H1 (cell line): ENCODE results near the gene ARHGAP28. TPM values are rescaled to one million over a fixed set of nuclear protein-coding genes. Genes with fewer than 3 reads are reported as not detected.

ENCODE experiments used
- CTCF ChIA-PET: fragments of 300-600 bp; sonication (Branson Sonifier 250); formaldehyde crosslinking; loops from one replicate; lab custom pipeline; 2021; ENCODE audit not compliant: partially characterized antibody; lab: Charles Lee
- POLR2A ChIA-PET: fragments of 300-600 bp; sonication (Branson Sonifier 250); formaldehyde crosslinking; loops from one replicate; lab custom pipeline; 2021; ENCODE audit warnings: inconsistent platforms; ENCODE audit not compliant: partially characterized antibody; lab: Charles Lee
- DNase-seq, 2 experiments: peaks; one replicate each; pipeline versions ENCODE4 v3.0.0 to v3.0.0-alpha.2; 2010 to 2022; ENCODE audit warnings: low spot score in 2 of 2, low read depth in 1 of 2, mixed read lengths in 1 of 2
- FAIRE-seq: peaks from 2 replicates; lab custom pipeline; 2011; peaks lifted over from hg19 to GRCh38; lab: Jason Lieb, UNC
- H2AFZ ChIP-seq: 2 replicates; pipeline ENCODE4 v1.8.1; 2012; ENCODE audit warnings: low read length, inconsistent platforms
- H2AK5ac ChIP-seq: 2 replicates; pipeline ENCODE4 v1.6.1; 2013; ENCODE audit warnings: low read depth, low read length
- H2BK120ac ChIP-seq: replicated peaks from 2 replicates; pipeline ENCODE3; 2013; ENCODE audit warnings: low read depth, low read length, inconsistent platforms
- H2BK12ac ChIP-seq: 2 replicates; pipeline ENCODE4 v1.6.1; 2013; ENCODE audit warnings: low read depth, low read length
- H2BK15ac ChIP-seq: 2 replicates; pipeline ENCODE4 v1.6.1; 2013; ENCODE audit warnings: low read length
- H2BK20ac ChIP-seq: 2 replicates; pipeline ENCODE4 v1.6.1; 2013; ENCODE audit warnings: low read length
- H2BK5ac ChIP-seq: 2 replicates; pipeline ENCODE4 v1.6.1; 2013; ENCODE audit warnings: low read depth, low read length
- H3K14ac ChIP-seq: 2 replicates; pipeline ENCODE4 v1.6.1; 2013; ENCODE audit warnings: inconsistent platforms; ENCODE audit not compliant: insufficient read length
- H3K18ac ChIP-seq: 2 replicates; pipeline ENCODE4 v1.6.1; 2013; ENCODE audit warnings: low read length; ENCODE audit errors: extremely low read depth
- H3K23ac ChIP-seq: 2 replicates; pipeline ENCODE4 v1.6.1; 2013; ENCODE audit warnings: inconsistent platforms; ENCODE audit not compliant: insufficient read length
- H3K23me2 ChIP-seq: 2 replicates; pipeline ENCODE4 v1.6.1; 2013; ENCODE audit warnings: low read depth, low read length
- H3K27ac ChIP-seq: 2 replicates; pipeline ENCODE4 v1.6.1; 2011; ENCODE audit warnings: low read depth, low read length, inconsistent platforms
- H3K27me3 ChIP-seq, 4 experiments: replicated peaks in 1 of 4; 1 replicate in 1 of 4; 2 replicates in 3 of 4; pipeline versions ENCODE4 v1.6.1 to v1.8.1; 2011 to 2013; ENCODE audit warnings: low read length in 3 of 4, mild to moderate bottlenecking in 3 of 4, inconsistent platforms in 2 of 4, mixed read lengths in 2 of 4, moderate library complexity in 1 of 4; ENCODE audit not compliant: control insufficient read depth in 3 of 4, insufficient read depth in 3 of 4; ENCODE audit errors: extremely low read depth in 1 of 4
- H3K36me3 ChIP-seq, 4 experiments: 2 replicates each; pipeline versions ENCODE4 v1.6.1 to v1.8.1; 2011 to 2013; ENCODE audit warnings: mild to moderate bottlenecking in 4 of 4, low read length in 3 of 4, moderate library complexity in 2 of 4, control low read depth in 1 of 4, inconsistent platforms in 1 of 4; ENCODE audit not compliant: insufficient read depth in 4 of 4, control insufficient read depth in 2 of 4
- H3K4ac ChIP-seq: replicated peaks from 2 replicates; pipeline ENCODE3; 2013; ENCODE audit warnings: low read length, low read depth, mixed read lengths, inconsistent platforms; ENCODE audit not compliant: insufficient read length
- H3K4me1 ChIP-seq, 4 experiments: replicated peaks in 1 of 4; 1 replicate in 1 of 4; 2 replicates in 3 of 4; pipeline versions ENCODE4 v1.6.1 to v1.8.1; 2011 to 2013; ENCODE audit warnings: low read length in 3 of 4, inconsistent platforms in 2 of 4, mixed read lengths in 1 of 4; ENCODE audit not compliant: insufficient read depth in 4 of 4, control insufficient read depth in 3 of 4
- H3K4me2 ChIP-seq, 2 experiments: 2 replicates each; pipeline versions ENCODE4 v1.6.1 to v1.8.1; 2011 to 2013; ENCODE audit warnings: low read depth in 2 of 2, low read length in 2 of 2, control low read depth in 1 of 2, inconsistent platforms in 1 of 2, mild to moderate bottlenecking in 1 of 2; ENCODE audit not compliant: insufficient read depth in 1 of 2
- H3K4me3 ChIP-seq, 4 experiments: fragments of 200-600, 300-600 bp in 1 of 4; sonication (generic), shearing (Covaris generic), sonication (Bioruptor Twin) in 1 of 4; 2 replicates each; pipeline versions ENCODE4 v1.5.1 to v1.8.1; 2011 to 2016; ENCODE audit warnings: low read length in 4 of 4, low read depth in 3 of 4, control low read depth in 2 of 4, inconsistent platforms in 2 of 4, mild to moderate bottlenecking in 2 of 4, mixed read lengths in 1 of 4, moderate library complexity in 1 of 4; ENCODE audit not compliant: insufficient read depth in 2 of 4; ENCODE audit errors: extremely low read depth in 1 of 4
- H3K56ac ChIP-seq: replicated peaks from 2 replicates; pipeline ENCODE3; 2013; ENCODE audit warnings: low read depth, mild to moderate bottlenecking, mixed read lengths, low read length, inconsistent platforms; ENCODE audit not compliant: insufficient read length
- H3K79me1 ChIP-seq: 2 replicates; pipeline ENCODE4 v1.6.1; 2013; ENCODE audit warnings: low read depth, low read length, control low read depth
- H3K79me2 ChIP-seq, 2 experiments: 2 replicates each; pipeline versions ENCODE4 v1.6.1 to v1.8.1; 2012 to 2013; ENCODE audit warnings: low read length in 2 of 2, mild to moderate bottlenecking in 2 of 2, inconsistent platforms in 1 of 2; ENCODE audit not compliant: insufficient read depth in 2 of 2, control insufficient read depth in 1 of 2
- H3K9ac ChIP-seq, 4 experiments: replicated peaks in 1 of 4; 1 replicate in 1 of 4; 2 replicates in 3 of 4; pipeline versions ENCODE4 v1.6.1 to v1.8.1; 2011 to 2013; ENCODE audit warnings: low read depth in 3 of 4, low read length in 3 of 4, control low read depth in 2 of 4, mild to moderate bottlenecking in 2 of 4, moderate library complexity in 2 of 4, inconsistent platforms in 1 of 4; ENCODE audit errors: extremely low read depth in 1 of 4
- H3K9me3 ChIP-seq, 2 experiments: 2 replicates each; pipeline versions ENCODE4 v1.6.1 to v1.8.1; 2012 to 2013; ENCODE audit warnings: mild to moderate bottlenecking in 2 of 2, moderate library complexity in 2 of 2, control low read depth in 1 of 2, inconsistent platforms in 1 of 2, low read depth in 1 of 2, low read length in 1 of 2, mixed read lengths in 1 of 2; ENCODE audit not compliant: insufficient read depth in 2 of 2
- H4K20me1 ChIP-seq, 2 experiments: replicated peaks in 1 of 2; 2 replicates each; pipeline versions ENCODE3 to v1.8.1; 2011 to 2013; ENCODE audit warnings: inconsistent platforms in 2 of 2, low read length in 2 of 2, mild to moderate bottlenecking in 1 of 2; ENCODE audit not compliant: insufficient read depth in 2 of 2, control insufficient read depth in 1 of 2
- H4K5ac ChIP-seq: 2 replicates; pipeline ENCODE4 v1.6.1; 2013; ENCODE audit warnings: low read length, low read depth, mixed read lengths, inconsistent platforms; ENCODE audit not compliant: insufficient read length
- H4K8ac ChIP-seq: 2 replicates; pipeline ENCODE4 v1.8.0; 2013; ENCODE audit warnings: mild to moderate bottlenecking, moderate library complexity, low read length, inconsistent platforms; ENCODE audit not compliant: insufficient read depth; ENCODE audit errors: extremely low read depth
- H4K91ac ChIP-seq: replicated peaks from 2 replicates; pipeline ENCODE3; 2013; ENCODE audit warnings: low read length, mixed read lengths, inconsistent platforms; ENCODE audit not compliant: insufficient read length
- RAD21 ChIP-seq, 2 experiments: IDR thresholded peaks in 1 of 2; conservative IDR thresholded peaks in 1 of 2; 2 replicates each; pipeline ENCODE4 v1.6.1; 2011; ENCODE audit warnings: low read depth in 2 of 2, low read length in 2 of 2, improper control_type of control experiment in 1 of 2, inconsistent platforms in 1 of 2, mild to moderate bottlenecking in 1 of 2, moderate library complexity in 1 of 2
- TCF12 ChIP-seq: IDR thresholded peaks from 2 replicates; pipeline ENCODE4 v1.6.1; 2011; ENCODE audit warnings: low read depth, mild to moderate bottlenecking, low read length
- WGBS, 2 experiments: shearing (Covaris generic) in 1 of 2; methylation state at CpG; one replicate each; pipeline versions ENCODE4 v1.1.6 to v1.1.7; 2013 to 2015; ENCODE audit warnings: low lambda C conversion rate in 2 of 2, mixed read lengths in 2 of 2, inconsistent platforms in 1 of 2, low coverage in 1 of 2, missing lambda C conversion rate in 1 of 2; ENCODE audit not compliant: insufficient replicate concordance in 2 of 2, insufficient coverage in 1 of 2, insufficient read length in 1 of 2; ENCODE audit errors: extremely low coverage in 1 of 2, missing lambda C conversion rate in 1 of 2; 5-methylcytosine and 5-hydroxymethylcytosine counted together
- polyA plus RNA-seq, 7 experiments: library from polyadenylated mRNA; depleted of rRNA in 3 of 7; stranded (reverse) in 5 of 7; unstranded in 2 of 7; fragments of >200 nt in 5 of 7; fragments of 200-250 nt in 2 of 7; gene quantifications; 1 replicate in 5 of 7; 2 replicates in 1 of 7; 4 replicates in 1 of 7; pipeline versions ENCODE4 v1.2.1 to v1.2.3, GENCODE V29; 2011 to 2013; ENCODE audit warnings: missing spikeins in 2 of 7, mixed read lengths in 2 of 7
- total RNA-seq: library from RNA; stranded (reverse); fragmentation: NEBNext Ultra II Directional; extraction: Animal tissue kit (Norgen Biotek cat#: 25700); gene quantifications from 2 replicates; pipeline ENCODE4 v1.2.1, GENCODE V29; 2021

ARHGAP28 gene
- total and polyA plus RNA-seq, 2 of the 8 experiments (the other 6 are each of a cell fraction or from before 2014, with no cell fraction given): 2.9 to 14.4 TPM

- no peak overlapping the region for H3K4me2 ChIP-seq
- peaks cover 0 to 3% (median 0%) of the 10 kb centered on the region in 4 experiments; a peak in 1 of 8 replicates for H3K36me3 ChIP-seq
- no peak overlapping the region for H2BK12ac ChIP-seq
- H2BK5ac ChIP-seq: no peak overlapping the region
- no peak overlapping the region for H2BK120ac ChIP-seq
- H3K79me2 ChIP-seq: no peaks in the 10 kb centered on the region
- no peak for TF ChIP-seq TCF12
- peak; percentile 12 to 18; a peak in 1 of 4 replicates for TF ChIP-seq RAD21 (IDR thresholded peaks at IDR 0.05 in 1 of 2, conservative IDR thresholded peaks at IDR 0.05 in 1 of 2; ENCODE audit: low read depth in 2 of 2, low read length in 2 of 2)
- TF ChIP-seq, all 59 proteins: peak for 1
- Histone ChIP-seq H2BK20ac (no peak overlapping the region), H3K4me1 (peaks cover 1 to 11% (median 7%) of the 10 kb centered on the region in 4 experiments; a peak in 5 of 7 replicates), H3K4ac (no peak overlapping the region), H3K79me1 (no peaks in the 10 kb centered on the region), H3K27me3 (no peaks in the 10 kb centered on the region), H3K4me3 (no peak overlapping the region), H3K56ac (no peak overlapping the region), H4K20me1 (no peaks in the 10 kb centered on the region), H4K5ac (no peak overlapping the region), H3K27ac (no peak overlapping the region), H4K8ac (no peak overlapping the region), H3K9ac (no peak overlapping the region), H3K23me2 (no peaks in the 10 kb centered on the region), H3K9me3 (no peaks in the 10 kb centered on the region; a peak in 1 of 4 replicates), H2AK5ac (no peak overlapping the region), H3K18ac (no peak overlapping the region), H3K23ac (no peak overlapping the region), H4K91ac (no peak overlapping the region), H2BK15ac (no peak overlapping the region), H3K14ac (no peak overlapping the region), H2AFZ (no peak overlapping the region)
- ChIA-PET POLR2A (interaction anchor here (1.0 kb wide), 1 partner anchor 101 kb away, joined by 3 read pairs; no protein-coding TSS in a partner anchor), CTCF (interaction anchor here (0.7 to 4.8 kb wide), 25 partner anchors 35 to 1007 kb away, joined by 3 to 73 read pairs (median 4); partner anchors contain the start of gene ARHGAP28)
- DNase-seq (no peak), FAIRE-seq (no peak)
- WGBS, 2 experiments: 90% methylated on average over 8 of the region's 8 CpGs; no CpG with 5 or more reads in 1 of the 2 experiments
Measured at GRCh38 chr18:6885006-6885481, 155.5 kb downstream of the ARHGAP28 start.
